Thoracic aorta (tissue), 2 donors: ENCODE data around the gene MRPS34. TPM values are rescaled to one million over a fixed set of nuclear protein-coding genes. Genes with fewer than 3 reads are reported as not detected.

ENCODE experiments used
- ATAC-seq: fragments of 150-250 bp; one replicate; pipeline ENCODE4 v1.8.0; 2017; ENCODE audit warnings: low read depth; ENCODE audit not compliant: insufficient number of reproducible peaks, low FRiP score
- DNase-seq: peaks from one replicate; pipeline ENCODE4 v3.0.0-alpha.2; 2020; ENCODE audit warnings: low spot score
- H3K27ac ChIP-seq, 2 donors: fragments of 200-600 bp; sonication (generic); 1 replicate in 1 of 2; 2 replicates in 1 of 2; pipeline ENCODE4 v1.5.1; 2016; ENCODE audit warnings: mild to moderate bottlenecking in 2 of 2, moderate library complexity in 2 of 2
- H3K27me3 ChIP-seq: fragments of 200-600 bp; sonication (generic); replicated peaks from 2 replicates; pipeline ENCODE4 v1.6.0; 2016; ENCODE audit warnings: mild to moderate bottlenecking; ENCODE audit not compliant: insufficient read depth
- H3K36me3 ChIP-seq: fragments of 200-600 bp; sonication (generic); one replicate; pipeline ENCODE4 v1.5.1; 2016
- H3K4me1 ChIP-seq, 2 donors: fragments of 200-600 bp; sonication (generic); 1 replicate in 1 of 2; 2 replicates in 1 of 2; pipeline versions ENCODE4 v1.5.1 to v1.6.0; 2016; ENCODE audit warnings: low read depth in 2 of 2, mild to moderate bottlenecking in 1 of 2; ENCODE audit not compliant: control insufficient read depth in 1 of 2
- H3K4me3 ChIP-seq: fragments of 200-600 bp; sonication (generic); 2 replicates; pipeline ENCODE4 v1.5.1; 2016; ENCODE audit warnings: mild to moderate bottlenecking
- H3K9me3 ChIP-seq: fragments of 200-600 bp; sonication (generic); 2 replicates; pipeline ENCODE4 v1.5.1; 2016
- CTCF ChIP-seq: fragments of 200-600 bp; sonication (generic); IDR thresholded peaks from one replicate; pipeline ENCODE4 v1.5.1; 2019; ENCODE audit warnings: antibody characterized with exemption
- total RNA-seq, 2 donors: library from RNA; depleted of rRNA; stranded (reverse); fragments of >200 nt; gene quantifications; one replicate each; pipeline versions ENCODE4 v1.1.0 to v1.2.3, GENCODE V29; 2016

The MRPS34 gene
- total RNA-seq, 2 donors from 2014 or later, result 36.9 to 48.3 TPM

- Histone ChIP-seq H3K4me3 (no peak overlapping the region), H3K36me3 (peaks cover 19% of the 10 kb centered on the region), H3K4me1 (no peaks in the 10 kb centered on the region), H3K27ac (no peak overlapping the region), H3K9me3 (no peaks in the 10 kb centered on the region), H3K27me3 (no peaks in the 10 kb centered on the region)
- no peak for TF ChIP-seq CTCF
- DNase-seq, result no peak
- no peak for ATAC-seq
These were observed 19.2 kb upstream of the MRPS34 start for GRCh38 chr16:1791943-1792812.

- Histone ChIP-seq H3K27ac (no peak overlapping the region), H3K4me1 (no peaks in the 10 kb centered on the region), H3K9me3 (no peaks in the 10 kb centered on the region), H3K27me3 (no peaks in the 10 kb centered on the region), H3K36me3 (peaks cover 25% of the 10 kb centered on the region), H3K4me3 (no peak overlapping the region)
- DNase-seq (no peak), ATAC-seq (no peak)
- TF ChIP-seq CTCF, result no peak
These were observed 18.5 kb upstream of the MRPS34 start for GRCh38 chr16:1791256-1791942.

GRCh38 chr16:1790611-1791255, 17.8 kb upstream of the MRPS34 start:
- TF ChIP-seq CTCF, result no peak
- ATAC-seq (no peak), DNase-seq (no peak)
- Histone ChIP-seq H3K27ac (no peak overlapping the region), H3K4me3 (no peak overlapping the region), H3K27me3 (no peaks in the 10 kb centered on the region), H3K36me3 (peaks cover 25% of the 10 kb centered on the region), H3K4me1 (no peaks in the 10 kb centered on the region), H3K9me3 (no peaks in the 10 kb centered on the region)

- Histone ChIP-seq H3K4me3 (no peak overlapping the region), H3K27ac (no peak overlapping the region), H3K9me3 (no peaks in the 10 kb centered on the region), H3K36me3 (peaks cover 25% of the 10 kb centered on the region), H3K4me1 (peaks cover 0 to 2% of the 10 kb centered on the region in 2 donors), H3K27me3 (no peaks in the 10 kb centered on the region)
- ATAC-seq (no peak), DNase-seq (no peak)
- no peak for TF ChIP-seq CTCF
These were observed 17.3 kb upstream of the MRPS34 start for GRCh38 chr16:1790261-1790610.

- peaks cover 25% of the 10 kb centered on the region for H3K36me3 ChIP-seq
- H3K4me1 ChIP-seq, result peaks cover 0 to 8% of the 10 kb centered on the region in 2 donors
- ATAC-seq (no peak), DNase-seq (no peak)
- H3K27me3 ChIP-seq, result no peaks in the 10 kb centered on the region
- no peak overlapping the region for H3K27ac ChIP-seq
- H3K9me3 ChIP-seq, result no peaks in the 10 kb centered on the region
- no peak for TF ChIP-seq CTCF
- no peak overlapping the region for H3K4me3 ChIP-seq
These were observed 16.7 kb upstream of the MRPS34 start for GRCh38 chr16:1789643-1790045.
